Choroid plexus epithelial cell (primary cell): ENCODE measurements around the gene KRT13.

Experiments
- DNase-seq: peaks from one replicate; pipeline ENCODE4 v3.0.0-alpha.2; 2010; ENCODE audit warnings: low read depth
- H3K4me3 ChIP-seq: 2 replicates; pipeline ENCODE4 v1.5.1; 2011; ENCODE audit warnings: low read depth, mild to moderate bottlenecking, control low read depth, low read length, moderate library complexity
- CTCF ChIP-seq: conservative IDR thresholded peaks from 2 replicates; pipeline ENCODE4 v1.5.1; 2011; ENCODE audit warnings: low read depth, mild to moderate bottlenecking, control low read depth, inconsistent platforms, low read length, moderate library complexity

KRT13 gene

GRCh38 chr17:41480581-41480980, 24.8 kb downstream of the KRT13 start:
- no peak for TF ChIP-seq CTCF
- no peak overlapping the region for H3K4me3 ChIP-seq
- DNase-seq: no peak

GRCh38 chr17:41480136-41480535, 25.3 kb downstream of the KRT13 start:
- no peak for TF ChIP-seq CTCF
- DNase-seq: no peak
- no peak overlapping the region for H3K4me3 ChIP-seq

GRCh38 chr17:41478237-41478636, 27.2 kb downstream of the KRT13 start:
- no peak overlapping the region for H3K4me3 ChIP-seq
- DNase-seq: no peak
- peak; percentile 9 for TF ChIP-seq CTCF

- DNase-seq: no peak
- TF ChIP-seq CTCF: no peak
- H3K4me3 ChIP-seq: no peak overlapping the region
Measured at GRCh38 chr17:41476866-41477815, 28.3 kb downstream of the KRT13 start.

- TF ChIP-seq CTCF: no peak
- no peak overlapping the region for H3K4me3 ChIP-seq
- DNase-seq: no peak
Measured at GRCh38 chr17:41475421-41475820, 30.0 kb downstream of the KRT13 start.

- H3K4me3 ChIP-seq: no peak overlapping the region
- TF ChIP-seq CTCF: no peak
- DNase-seq: peak; percentile 36
Measured at GRCh38 chr17:41474863-41475262, 30.5 kb downstream of the KRT13 start.

- no peak overlapping the region for H3K4me3 ChIP-seq
- no peak for TF ChIP-seq CTCF
Measured at GRCh38 chr17:41468346-41468745, 37.1 kb downstream of the KRT13 start.

More at GRCh38 chr17:41468346-41468745, 37.1 kb downstream of the KRT13 start:
- DNase-seq: no peak
